PC-9 (cell line): ENCODE data around the gene CBLN3.

Experiments
- CTCF ChIP-seq: fragments of 200-600 bp; sonication (generic); conservative IDR thresholded peaks from 2 replicates; pipeline ENCODE4 v1.6.1; 2017; ENCODE audit warnings: mixed run types, antibody characterized with exemption, mild to moderate bottlenecking, moderate library complexity
- EZH2 ChIP-seq: fragments of 200-600 bp; sonication (generic); IDR thresholded peaks from 2 replicates; pipeline ENCODE4 v1.8.0; 2017; ENCODE audit warnings: antibody characterized with exemption, low read depth

DNA sequence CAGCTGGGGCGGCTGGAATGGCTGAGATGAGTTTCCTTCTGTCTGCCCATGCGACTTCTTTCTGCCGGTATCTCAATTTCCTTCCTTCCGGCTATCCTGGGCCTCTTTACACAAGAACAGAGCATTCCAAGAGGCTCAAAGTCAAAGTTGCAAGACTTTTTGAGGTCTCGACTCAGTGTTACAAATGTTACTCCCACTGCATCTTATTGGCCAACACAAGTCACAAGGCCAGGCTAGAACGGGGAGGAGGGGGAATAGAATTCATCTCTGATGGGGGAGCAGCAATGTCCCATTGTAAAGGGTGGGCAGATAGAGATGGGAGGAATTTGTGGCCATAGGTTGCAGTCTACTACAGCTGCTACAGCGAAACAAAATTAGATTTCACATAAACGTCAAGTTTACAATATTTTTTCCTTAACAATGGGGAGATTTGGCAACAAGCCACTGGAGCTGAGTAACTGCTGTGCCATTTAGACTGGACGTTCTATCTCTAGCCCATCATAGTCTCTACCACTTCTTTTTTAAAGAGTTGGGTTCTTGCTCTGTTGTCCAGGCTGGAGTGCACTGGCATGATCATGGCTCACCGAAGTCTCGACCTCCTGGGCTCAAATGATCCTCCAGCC lies 40.1 kb downstream of the CBLN3 start:
- no peak for TF ChIP-seq CTCF
- TF ChIP-seq EZH2, result no peak
